NB4 (cell line): ENCODE results near the gene SLC25A28.

ENCODE experiments used
- DNase-seq: peaks from one replicate; pipeline ENCODE4 v3.0.0; 2010; ENCODE audit warnings: low read depth
- H3K4me3 ChIP-seq: one replicate; pipeline ENCODE4 v1.5.1; 2011; ENCODE audit warnings: mild to moderate bottlenecking, low read depth, low read length, moderate library complexity
- CTCF ChIP-seq: IDR thresholded peaks from one replicate; pipeline ENCODE4 v1.5.1; 2012; ENCODE audit warnings: low read depth, low read length
- MAX ChIP-seq: IDR thresholded peaks from 2 replicates; pipeline ENCODE4 v1.6.1; 2011; ENCODE audit warnings: low read depth, low read length
- MYC ChIP-seq: IDR thresholded peaks from 2 replicates; pipeline ENCODE4 v1.6.1; 2011; ENCODE audit warnings: low read depth, low read length
- POLR2A ChIP-seq: IDR thresholded peaks from 2 replicates; pipeline ENCODE4 v1.6.1; 2011; ENCODE audit warnings: mild to moderate bottlenecking; ENCODE audit not compliant: insufficient read length; ENCODE audit errors: extremely low read depth

The SLC25A28 gene

GRCh38 chr10:99652800-99653390, 32.7 kb upstream of the SLC25A28 start:
- DNase-seq = no peak
- no peak for TF ChIP-seq POLR2A
- TF ChIP-seq CTCF = no peak
- no peak for TF ChIP-seq MYC
- TF ChIP-seq MAX = no peak
- no peak overlapping the region for H3K4me3 ChIP-seq

GRCh38 chr10:99648717-99649116, 28.5 kb upstream of the SLC25A28 start:
- TF ChIP-seq POLR2A = no peak
- TF ChIP-seq CTCF = no peak
- no peak for DNase-seq
- no peak overlapping the region for H3K4me3 ChIP-seq

GRCh38 chr10:99647601-99648151, 27.4 kb upstream of the SLC25A28 start:
- no peak for DNase-seq
- TF ChIP-seq MYC = no peak
- no peak for TF ChIP-seq MAX
- no peak for TF ChIP-seq POLR2A
- no peak for TF ChIP-seq CTCF
- H3K4me3 ChIP-seq = no peak overlapping the region

GRCh38 chr10:99633832-99634231, 13.6 kb upstream of the SLC25A28 start:
- no peak overlapping the region for H3K4me3 ChIP-seq
- TF ChIP-seq CTCF (no peak), MAX (no peak), POLR2A (no peak), MYC (no peak)
- DNase-seq = no peak

GRCh38 chr10:99631496-99631895, 11.3 kb upstream of the SLC25A28 start:
- no peak for DNase-seq
- H3K4me3 ChIP-seq = no peak overlapping the region
- TF ChIP-seq MAX (no peak), POLR2A (no peak), CTCF (no peak), MYC (no peak)

GRCh38 chr10:99630991-99631390, 10.8 kb upstream of the SLC25A28 start:
- H3K4me3 ChIP-seq = no peak overlapping the region
- DNase-seq = no peak
- TF ChIP-seq CTCF (no peak), POLR2A (no peak)
